Hepatocyte (in vitro differentiated cells): ENCODE data around the gene FNDC4. TPM values are rescaled to one million over a fixed set of nuclear protein-coding genes. Genes with fewer than 3 reads are reported as not detected.
"Not testable (repeated sequence)": the region's sequence is repeated elsewhere in the genome, so short reads cannot be mapped to it uniquely, and the experiment has no call there.

Experiments
- DNase-seq: peaks from one replicate; pipeline ENCODE4 v3.0.0-alpha.2; 2016; ENCODE audit warnings: low spot score
- H2AFZ ChIP-seq: fragments of 200-600 bp; sonication (generic); 2 replicates; pipeline ENCODE4 v1.6.0; 2016; ENCODE audit warnings: antibody characterized with exemption, mild to moderate bottlenecking
- H3K27ac ChIP-seq: fragments of 200-600 bp; sonication (generic); 2 replicates; pipeline ENCODE4 v1.5.1; 2016; ENCODE audit warnings: mild to moderate bottlenecking
- H3K27me3 ChIP-seq: fragments of 200-600 bp; sonication (generic); 2 replicates; pipeline ENCODE4 v1.6.1; 2016
- H3K36me3 ChIP-seq: fragments of 200-600 bp; sonication (generic); replicated peaks from 2 replicates; pipeline ENCODE4 v1.5.1; 2016; ENCODE audit warnings: low read depth; ENCODE audit not compliant: insufficient read depth
- H3K4me1 ChIP-seq: fragments of 200-600 bp; sonication (generic); 2 replicates; pipeline ENCODE4 v1.5.1; 2016; ENCODE audit warnings: mild to moderate bottlenecking, moderate library complexity; ENCODE audit not compliant: insufficient read depth
- H3K4me2 ChIP-seq: fragments of 200-600 bp; sonication (generic); 2 replicates; pipeline ENCODE4 v1.6.0; 2016
- H3K4me3 ChIP-seq: fragments of 200-600 bp; sonication (generic); 2 replicates; pipeline ENCODE4 v1.5.1; 2016; ENCODE audit warnings: mild to moderate bottlenecking
- H3K79me2 ChIP-seq: fragments of 200-600 bp; sonication (generic); 2 replicates; pipeline ENCODE4 v1.6.0; 2017; ENCODE audit warnings: mild to moderate bottlenecking
- H3K9me2 ChIP-seq: fragments of 200-600 bp; sonication (generic); replicated peaks from 2 replicates; pipeline ENCODE4 v1.6.0; 2017; ENCODE audit warnings: mild to moderate bottlenecking; ENCODE audit not compliant: insufficient read depth
- H3K9me3 ChIP-seq: fragments of 200-600 bp; sonication (generic); 2 replicates; pipeline ENCODE4 v1.5.1; 2016; ENCODE audit warnings: low read depth, mild to moderate bottlenecking
- H4K20me1 ChIP-seq: fragments of 200-600 bp; sonication (generic); 2 replicates; pipeline ENCODE4 v1.6.0; 2016; ENCODE audit warnings: mild to moderate bottlenecking; ENCODE audit not compliant: insufficient read depth, poor library complexity, severe bottlenecking
- CTCF ChIP-seq: fragments of 200-600 bp; sonication (generic); IDR thresholded peaks from 2 replicates; pipeline ENCODE4 v1.5.1; 2016; ENCODE audit warnings: antibody characterized with exemption, mild to moderate bottlenecking; ENCODE audit not compliant: poor library complexity
- EZH2 ChIP-seq: fragments of 200-600 bp; sonication (generic); IDR thresholded peaks from 2 replicates; pipeline ENCODE4 v1.6.1; 2016; ENCODE audit warnings: antibody characterized with exemption, mild to moderate bottlenecking, borderline replicate concordance
- EZH2phosphoT487 ChIP-seq: fragments of 200-600 bp; sonication (generic); IDR thresholded peaks from one replicate; pipeline ENCODE4 v1.6.1; 2018; ENCODE audit warnings: antibody characterized with exemption, mild to moderate bottlenecking, low read depth, moderate library complexity; ENCODE audit not compliant: unreplicated experiment, severe bottlenecking
- WGBS: methylation state at CpG from one replicate; pipeline ENCODE4 v1.1.6; 2016; ENCODE audit warnings: low lambda C conversion rate; ENCODE audit errors: missing lambda C conversion rate; 5-methylcytosine and 5-hydroxymethylcytosine counted together
- polyA plus RNA-seq: library from polyadenylated mRNA; unstranded; fragments of >200 nt; fragmentation: Nextera tagmentation; extraction: Ambion mirVana; gene quantifications from 2 replicates; pipeline ENCODE4 v1.2.1, GENCODE V29; 2016
- total RNA-seq: library from RNA; depleted of rRNA; stranded (reverse); fragments of >200 nt; gene quantifications from 2 replicates; pipeline ENCODE4 v1.2.3, GENCODE V29; 2014

Gene FNDC4, protein sequence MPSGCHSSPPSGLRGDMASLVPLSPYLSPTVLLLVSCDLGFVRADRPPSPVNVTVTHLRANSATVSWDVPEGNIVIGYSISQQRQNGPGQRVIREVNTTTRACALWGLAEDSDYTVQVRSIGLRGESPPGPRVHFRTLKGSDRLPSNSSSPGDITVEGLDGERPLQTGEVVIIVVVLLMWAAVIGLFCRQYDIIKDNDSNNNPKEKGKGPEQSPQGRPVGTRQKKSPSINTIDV
- total RNA-seq (15.6 and 16.3 TPM in 2 replicates), polyA plus RNA-seq (21.4 and 24.2 TPM in 2 replicates)

- no peak for TF ChIP-seq CTCF
- no peak for TF ChIP-seq EZH2
- TF ChIP-seq EZH2phosphoT487 = no peak
- Histone ChIP-seq H3K4me3 (peak within 1 kb of the TSS; percentile 95), H3K79me2 (no peaks in the 10 kb centered on the region), H3K4me2 (peak within 1 kb of the TSS; percentile 98), H3K4me1 (peaks cover 7% of the 10 kb centered on the region), H3K36me3 (no peaks in the 10 kb centered on the region), H3K9me3 (no peaks in the 10 kb centered on the region), H3K9me2 (no peaks in the 10 kb centered on the region), H3K27ac (peak within 1 kb of the TSS; percentile 38), H3K27me3 (no peaks in the 10 kb centered on the region), H2AFZ (peak within 1 kb of the TSS; percentile 64), H4K20me1 (no peaks in the 10 kb centered on the region)
- 2% methylated on average over 24 of the region's 70 CpGs for WGBS
- peak; percentile 59 for DNase-seq
Measured at GRCh38 chr2:27494944-27495554, at the start of gene FNDC4. Gene FNDC4, minus strand, starts transcription at chr2:27495200. Its CDS starts 521 bp downstream, at chr2:27494679.

- no peak for TF ChIP-seq EZH2
- no peak for TF ChIP-seq EZH2phosphoT487
- no peak for TF ChIP-seq CTCF
- no peaks in the 10 kb centered on the region for H3K27me3 ChIP-seq
- no peaks in the 10 kb centered on the region for H4K20me1 ChIP-seq
- H3K9me2 ChIP-seq = no peaks in the 10 kb centered on the region
- no peaks in the 10 kb centered on the region for H3K79me2 ChIP-seq
- no peaks in the 10 kb centered on the region for H3K4me1 ChIP-seq
- H3K27ac ChIP-seq = no peak overlapping the region
- no peak for DNase-seq
- no peak overlapping the region for H3K4me2 ChIP-seq
- no peaks in the 10 kb centered on the region for H3K9me3 ChIP-seq
- no peak overlapping the region for H3K4me3 ChIP-seq
- no peaks in the 10 kb centered on the region for H3K36me3 ChIP-seq
- WGBS = 94% methylated on average over 6 of the region's 6 CpGs
- H2AFZ ChIP-seq = no peak overlapping the region
Measured at GRCh38 chr2:27544143-27544821, 49.3 kb upstream of the FNDC4 start.

DNA sequence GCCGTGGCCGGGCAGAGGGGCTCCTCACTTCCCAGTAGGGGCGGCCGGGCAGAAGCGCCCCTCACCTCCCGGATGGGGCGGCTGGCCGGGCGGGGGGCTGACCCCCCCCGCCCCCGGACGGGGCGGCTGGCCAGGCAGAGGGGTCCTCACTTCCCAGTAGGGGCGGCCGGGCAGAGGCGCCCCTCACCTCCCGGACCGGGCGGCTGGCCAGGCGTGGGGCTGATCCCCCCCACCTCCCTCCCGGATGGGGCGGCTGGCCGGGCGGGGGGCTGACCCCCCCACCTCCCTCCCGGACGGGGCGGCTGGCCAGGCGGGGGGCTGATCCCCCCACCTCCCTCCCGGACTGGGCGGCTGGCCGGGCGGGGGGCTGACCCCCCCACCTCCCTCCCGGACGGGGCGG, 44.6 kb upstream of the FNDC4 start:
- not testable (repeated sequence) for DNase-seq, H3K4me3 ChIP-seq, H3K36me3 ChIP-seq, H3K4me1 ChIP-seq, H3K4me2 ChIP-seq, H4K20me1 ChIP-seq, H3K27me3 ChIP-seq, H3K27ac ChIP-seq, H3K79me2 ChIP-seq, H3K9me3 ChIP-seq, H2AFZ ChIP-seq, H3K9me2 ChIP-seq
- no CpG with 5 or more reads among the region's 35 CpGs for WGBS

- H3K27ac ChIP-seq, H3K4me1 ChIP-seq, H3K9me3 ChIP-seq, H3K27me3 ChIP-seq, DNase-seq, H3K4me3 ChIP-seq, H3K4me2 ChIP-seq, H4K20me1 ChIP-seq, H3K36me3 ChIP-seq, H3K9me2 ChIP-seq, H2AFZ ChIP-seq, H3K79me2 ChIP-seq: not testable (repeated sequence)
- WGBS = no CpG with 5 or more reads among the region's 6 CpGs
Measured at GRCh38 chr2:27538839-27539450, 43.9 kb upstream of the FNDC4 start.
